Liver (tissue), 9 donors: ENCODE results near the gene CA9. TPM values are rescaled to one million over a fixed set of nuclear protein-coding genes. Genes with fewer than 3 reads are reported as not detected.

Experiments used
- DNase-seq: peaks from one replicate; pipeline ENCODE4 v3.0.0-alpha.2; 2017; ENCODE audit warnings: low spot score
- H3K27ac ChIP-seq, 2 donors: one replicate each; pipeline ENCODE4 v1.7.0; 2013; ENCODE audit warnings: inconsistent platforms in 2 of 2, low read length in 2 of 2, control low read depth in 1 of 2, low read depth in 1 of 2, mild to moderate bottlenecking in 1 of 2
- H3K27me3 ChIP-seq, 4 donors: one replicate each; pipeline versions ENCODE4 v1.6.1 to v1.7.0; 2013; ENCODE audit warnings: low read length in 3 of 4, inconsistent platforms in 1 of 4, mild to moderate bottlenecking in 1 of 4, moderate library complexity in 1 of 4; ENCODE audit not compliant: control insufficient read depth in 4 of 4, insufficient read depth in 4 of 4
- H3K36me3 ChIP-seq, 4 donors: one replicate each; pipeline versions ENCODE4 v1.6.1 to v1.7.0; 2013; ENCODE audit warnings: low read length in 3 of 4, mild to moderate bottlenecking in 3 of 4, low read depth in 1 of 4, moderate library complexity in 1 of 4; ENCODE audit not compliant: control insufficient read depth in 4 of 4, insufficient read depth in 3 of 4
- H3K4me1 ChIP-seq, 4 donors: one replicate each; pipeline versions ENCODE4 v1.6.1 to v1.7.0; 2013; ENCODE audit warnings: low read length in 3 of 4, mild to moderate bottlenecking in 3 of 4, moderate library complexity in 1 of 4; ENCODE audit not compliant: control insufficient read depth in 4 of 4, insufficient read depth in 4 of 4
- H3K4me3 ChIP-seq, 3 donors: one replicate each; pipeline versions ENCODE4 v1.6.1 to v1.7.0; 2013; ENCODE audit warnings: low read length in 3 of 3, control low read depth in 1 of 3, low read depth in 1 of 3, mild to moderate bottlenecking in 1 of 3
- H3K9ac ChIP-seq, 2 donors: one replicate each; pipeline ENCODE4 v1.7.0; 2013; ENCODE audit warnings: low read length in 2 of 2, mild to moderate bottlenecking in 2 of 2, moderate library complexity in 2 of 2, control low read depth in 1 of 2, low read depth in 1 of 2
- H3K9me3 ChIP-seq, 4 donors: one replicate each; pipeline versions ENCODE4 v1.6.1 to v1.7.0; 2013; ENCODE audit warnings: low read length in 3 of 4; ENCODE audit not compliant: control insufficient read depth in 4 of 4
- EGR1 ChIP-seq, 2 donors: IDR thresholded peaks; 2 replicates each; pipeline ENCODE4 v1.6.1; 2016 to 2018; ENCODE audit warnings: antibody characterized with exemption in 2 of 2, low read depth in 2 of 2
- FOXA1 ChIP-seq: IDR thresholded peaks from 2 replicates; pipeline ENCODE4 v1.6.1; 2016; ENCODE audit warnings: antibody characterized with exemption
- FOXA2 ChIP-seq: IDR thresholded peaks from 2 replicates; pipeline ENCODE4 v1.6.1; 2016; ENCODE audit warnings: antibody characterized with exemption
- GABPA ChIP-seq, 2 donors: IDR thresholded peaks in 1 of 2; conservative IDR thresholded peaks in 1 of 2; 2 replicates each; pipeline ENCODE4 v1.6.1; 2016; ENCODE audit warnings: antibody characterized with exemption in 2 of 2, mild to moderate bottlenecking in 1 of 2, moderate library complexity in 1 of 2
- HNF4A ChIP-seq, 2 donors: conservative IDR thresholded peaks; 2 replicates each; pipeline ENCODE4 v1.6.1; 2016; ENCODE audit warnings: antibody characterized with exemption in 2 of 2, mild to moderate bottlenecking in 2 of 2
- HNF4G ChIP-seq: IDR thresholded peaks from 2 replicates; pipeline ENCODE4 v1.6.1; 2016; ENCODE audit warnings: antibody characterized with exemption
- JUND ChIP-seq, 2 donors: IDR thresholded peaks; 2 replicates each; pipeline ENCODE4 v1.6.1; 2016; ENCODE audit warnings: antibody characterized with exemption in 2 of 2
- NR2F2 ChIP-seq: IDR thresholded peaks from 2 replicates; pipeline ENCODE4 v1.6.1; 2016; ENCODE audit warnings: antibody characterized with exemption
- RAD21 ChIP-seq, 2 donors: IDR thresholded peaks; 2 replicates each; pipeline ENCODE4 v1.6.1; 2016; ENCODE audit warnings: antibody characterized with exemption in 2 of 2, mild to moderate bottlenecking in 2 of 2
- RXRA ChIP-seq, 2 donors: IDR thresholded peaks; 2 replicates each; pipeline ENCODE4 v1.6.1; 2017 to 2018; ENCODE audit warnings: antibody characterized with exemption in 2 of 2, mild to moderate bottlenecking in 1 of 2
- SP1 ChIP-seq: IDR thresholded peaks from 2 replicates; pipeline ENCODE4 v1.6.1; 2018; ENCODE audit warnings: antibody characterized with exemption, mild to moderate bottlenecking
- TAF1 ChIP-seq: conservative IDR thresholded peaks from 2 replicates; pipeline ENCODE4 v1.6.1; 2016; ENCODE audit warnings: antibody characterized with exemption, mild to moderate bottlenecking
- YY1 ChIP-seq: IDR thresholded peaks from 2 replicates; pipeline ENCODE4 v1.6.1; 2016; ENCODE audit warnings: antibody characterized with exemption, mild to moderate bottlenecking
- WGBS: extraction: QIAGEN DNeasy Blood & Tissue Kit; methylation state at CpG from one replicate; pipeline ENCODE4 v1.1.7; 2013; 5-methylcytosine and 5-hydroxymethylcytosine counted together
- polyA plus RNA-seq, 2 donors: library from polyadenylated mRNA; stranded (reverse) in 1 of 2; unstranded in 1 of 2; fragments of 200-250 nt in 1 of 2; fragments of >200 nt in 1 of 2; fragmentation: Nextera tagmentation in 1 of 2; extraction: Ambion mirVana in 1 of 2; gene quantifications; one replicate each; pipeline versions ENCODE4 v1.2.1 to v1.2.3, GENCODE V29; 2013 to 2015
- total RNA-seq, 2 donors: library from RNA; depleted of rRNA; stranded (reverse); fragments of >200 nt; gene quantifications; one replicate each; pipeline ENCODE4 v1.2.3, GENCODE V29; 2014
- TF ChIP-seq, protein P1 (sequence below): IDR thresholded peaks from 2 replicates; pipeline ENCODE4 v1.6.1; 2016; ENCODE audit warnings: antibody characterized with exemption
- TF ChIP-seq, protein P2 (sequence below): IDR thresholded peaks from 2 replicates; pipeline ENCODE4 v1.6.1; 2016; ENCODE audit warnings: antibody characterized with exemption, mild to moderate bottlenecking
- TF ChIP-seq, protein P3 (sequence below): fragments of 150-350 bp; IDR thresholded peaks from 2 replicates; pipeline ENCODE4 v1.5.1; 2017; ENCODE audit warnings: improper control_type of control experiment, low read depth, low read length; ENCODE audit not compliant: missing input control
- TF ChIP-seq, protein P4 (sequence below): IDR thresholded peaks from 2 replicates; pipeline ENCODE4 v1.6.1; 2016; ENCODE audit warnings: antibody characterized with exemption
- TF ChIP-seq, protein P5 (sequence below): IDR thresholded peaks from 2 replicates; pipeline ENCODE4 v1.6.1; 2016; ENCODE audit warnings: antibody characterized with exemption
- donor health status: healthy.
- donor health status: healthy.
- donor health status: healthy.
- donor health status: healthy.
- donor health status: healthy.

The CA9 gene
- total and polyA plus RNA-seq, 4 donors: 0.47 to 2.2 (median 0.80) TPM

DNA sequence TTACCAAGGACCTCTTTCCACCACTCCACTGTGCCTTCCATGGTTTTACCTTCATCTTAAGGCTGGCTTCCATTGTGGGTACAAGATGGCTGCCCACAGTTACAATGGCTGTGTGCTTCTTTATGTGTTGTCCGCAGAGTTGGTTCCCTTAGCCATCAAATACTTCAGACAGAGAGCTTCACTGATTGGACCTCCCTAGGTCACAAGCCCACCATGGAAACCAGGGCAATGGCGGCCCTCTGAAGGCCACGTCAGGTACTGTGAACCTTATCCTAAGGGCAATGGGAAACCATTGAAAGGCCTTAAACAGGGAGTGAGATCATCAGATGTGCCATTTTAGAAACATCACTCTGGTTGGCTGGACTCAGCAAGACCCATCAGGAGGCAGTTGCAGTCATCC, 5.8 kb upstream of the CA9 start:
- Histone ChIP-seq H3K4me1 (peaks cover 5 to 21% (median 15%) of the 10 kb centered on the region in 4 donors), H3K9me3 (no peaks in the 10 kb centered on the region), H3K27ac (no peak overlapping the region), H3K4me3 (no peak overlapping the region), H3K36me3 (no peaks in the 10 kb centered on the region), H3K9ac (no peak overlapping the region), H3K27me3 (no peaks in the 10 kb centered on the region)
- DNase-seq: no peak
- TF ChIP-seq, protein P1, sequence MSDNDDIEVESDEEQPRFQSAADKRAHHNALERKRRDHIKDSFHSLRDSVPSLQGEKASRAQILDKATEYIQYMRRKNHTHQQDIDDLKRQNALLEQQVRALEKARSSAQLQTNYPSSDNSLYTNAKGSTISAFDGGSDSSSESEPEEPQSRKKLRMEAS: no peak
- no peak for TF ChIP-seq TAF1
- 96% methylated on average over 3 of the region's 3 CpGs for WGBS

DNA sequence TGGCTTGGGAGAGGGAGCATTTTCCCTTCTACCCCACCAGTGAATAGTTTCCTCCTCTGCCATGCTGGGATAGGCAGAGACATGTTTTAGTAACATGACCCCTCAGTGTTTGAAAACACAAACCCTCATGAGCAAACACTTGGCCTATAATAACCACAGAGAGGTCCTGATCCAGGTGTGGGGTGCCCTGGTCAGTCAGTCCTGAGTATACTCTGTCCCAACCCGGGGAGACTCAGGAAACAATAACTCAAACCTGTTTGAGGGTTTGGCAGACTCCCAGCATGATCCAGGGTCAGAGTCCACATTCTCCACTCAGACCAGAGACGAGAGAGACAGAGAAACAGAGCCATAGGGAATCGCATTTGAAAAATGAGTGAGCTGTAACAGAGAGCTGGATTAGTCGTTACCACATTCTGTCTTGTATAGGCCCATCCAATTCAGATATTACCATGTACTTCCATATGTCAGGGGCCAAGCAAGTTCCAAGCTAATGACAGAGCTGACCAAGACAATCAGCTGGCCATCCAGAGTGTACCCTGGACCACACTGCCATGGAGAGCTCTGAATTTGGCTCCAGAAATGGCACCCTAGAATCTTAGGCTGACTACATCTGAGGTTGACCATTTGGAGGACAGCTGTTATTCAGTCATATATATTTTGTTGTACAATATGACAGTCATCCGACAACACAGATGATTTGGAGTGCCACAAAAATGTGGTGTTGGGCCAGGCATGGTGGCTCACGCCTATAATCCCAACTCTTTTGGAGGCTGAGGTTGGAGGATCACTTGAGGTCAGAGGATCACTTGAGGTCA, 4.2 kb upstream of the CA9 start:
- H3K27me3 ChIP-seq: no peaks in the 10 kb centered on the region
- H3K4me1 ChIP-seq: peaks cover 5 to 19% (median 15%) of the 10 kb centered on the region in 4 donors
- DNase-seq: no peak
- H3K9me3 ChIP-seq: no peaks in the 10 kb centered on the region
- WGBS: 46% methylated on average over 6 of the region's 6 CpGs
- H3K4me3 ChIP-seq: no peak overlapping the region
- peak; percentile 22 for TF ChIP-seq NR2F2
- TF ChIP-seq RXRA (IDR thresholded peaks at IDR 0.05): peak; percentile 45 to 59
- TF ChIP-seq SP1: peak; percentile 99
- TF ChIP-seq, protein P2, sequence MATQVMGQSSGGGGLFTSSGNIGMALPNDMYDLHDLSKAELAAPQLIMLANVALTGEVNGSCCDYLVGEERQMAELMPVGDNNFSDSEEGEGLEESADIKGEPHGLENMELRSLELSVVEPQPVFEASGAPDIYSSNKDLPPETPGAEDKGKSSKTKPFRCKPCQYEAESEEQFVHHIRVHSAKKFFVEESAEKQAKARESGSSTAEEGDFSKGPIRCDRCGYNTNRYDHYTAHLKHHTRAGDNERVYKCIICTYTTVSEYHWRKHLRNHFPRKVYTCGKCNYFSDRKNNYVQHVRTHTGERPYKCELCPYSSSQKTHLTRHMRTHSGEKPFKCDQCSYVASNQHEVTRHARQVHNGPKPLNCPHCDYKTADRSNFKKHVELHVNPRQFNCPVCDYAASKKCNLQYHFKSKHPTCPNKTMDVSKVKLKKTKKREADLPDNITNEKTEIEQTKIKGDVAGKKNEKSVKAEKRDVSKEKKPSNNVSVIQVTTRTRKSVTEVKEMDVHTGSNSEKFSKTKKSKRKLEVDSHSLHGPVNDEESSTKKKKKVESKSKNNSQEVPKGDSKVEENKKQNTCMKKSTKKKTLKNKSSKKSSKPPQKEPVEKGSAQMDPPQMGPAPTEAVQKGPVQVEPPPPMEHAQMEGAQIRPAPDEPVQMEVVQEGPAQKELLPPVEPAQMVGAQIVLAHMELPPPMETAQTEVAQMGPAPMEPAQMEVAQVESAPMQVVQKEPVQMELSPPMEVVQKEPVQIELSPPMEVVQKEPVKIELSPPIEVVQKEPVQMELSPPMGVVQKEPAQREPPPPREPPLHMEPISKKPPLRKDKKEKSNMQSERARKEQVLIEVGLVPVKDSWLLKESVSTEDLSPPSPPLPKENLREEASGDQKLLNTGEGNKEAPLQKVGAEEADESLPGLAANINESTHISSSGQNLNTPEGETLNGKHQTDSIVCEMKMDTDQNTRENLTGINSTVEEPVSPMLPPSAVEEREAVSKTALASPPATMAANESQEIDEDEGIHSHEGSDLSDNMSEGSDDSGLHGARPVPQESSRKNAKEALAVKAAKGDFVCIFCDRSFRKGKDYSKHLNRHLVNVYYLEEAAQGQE: no peak
- no peak for TF ChIP-seq FOXA2
- TF ChIP-seq JUND (IDR thresholded peaks at IDR 0.05): peak in 1 of 2 donors; percentile 53
- TF ChIP-seq, protein P3, sequence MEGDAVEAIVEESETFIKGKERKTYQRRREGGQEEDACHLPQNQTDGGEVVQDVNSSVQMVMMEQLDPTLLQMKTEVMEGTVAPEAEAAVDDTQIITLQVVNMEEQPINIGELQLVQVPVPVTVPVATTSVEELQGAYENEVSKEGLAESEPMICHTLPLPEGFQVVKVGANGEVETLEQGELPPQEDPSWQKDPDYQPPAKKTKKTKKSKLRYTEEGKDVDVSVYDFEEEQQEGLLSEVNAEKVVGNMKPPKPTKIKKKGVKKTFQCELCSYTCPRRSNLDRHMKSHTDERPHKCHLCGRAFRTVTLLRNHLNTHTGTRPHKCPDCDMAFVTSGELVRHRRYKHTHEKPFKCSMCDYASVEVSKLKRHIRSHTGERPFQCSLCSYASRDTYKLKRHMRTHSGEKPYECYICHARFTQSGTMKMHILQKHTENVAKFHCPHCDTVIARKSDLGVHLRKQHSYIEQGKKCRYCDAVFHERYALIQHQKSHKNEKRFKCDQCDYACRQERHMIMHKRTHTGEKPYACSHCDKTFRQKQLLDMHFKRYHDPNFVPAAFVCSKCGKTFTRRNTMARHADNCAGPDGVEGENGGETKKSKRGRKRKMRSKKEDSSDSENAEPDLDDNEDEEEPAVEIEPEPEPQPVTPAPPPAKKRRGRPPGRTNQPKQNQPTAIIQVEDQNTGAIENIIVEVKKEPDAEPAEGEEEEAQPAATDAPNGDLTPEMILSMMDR: no peak
- TF ChIP-seq, protein P4, sequence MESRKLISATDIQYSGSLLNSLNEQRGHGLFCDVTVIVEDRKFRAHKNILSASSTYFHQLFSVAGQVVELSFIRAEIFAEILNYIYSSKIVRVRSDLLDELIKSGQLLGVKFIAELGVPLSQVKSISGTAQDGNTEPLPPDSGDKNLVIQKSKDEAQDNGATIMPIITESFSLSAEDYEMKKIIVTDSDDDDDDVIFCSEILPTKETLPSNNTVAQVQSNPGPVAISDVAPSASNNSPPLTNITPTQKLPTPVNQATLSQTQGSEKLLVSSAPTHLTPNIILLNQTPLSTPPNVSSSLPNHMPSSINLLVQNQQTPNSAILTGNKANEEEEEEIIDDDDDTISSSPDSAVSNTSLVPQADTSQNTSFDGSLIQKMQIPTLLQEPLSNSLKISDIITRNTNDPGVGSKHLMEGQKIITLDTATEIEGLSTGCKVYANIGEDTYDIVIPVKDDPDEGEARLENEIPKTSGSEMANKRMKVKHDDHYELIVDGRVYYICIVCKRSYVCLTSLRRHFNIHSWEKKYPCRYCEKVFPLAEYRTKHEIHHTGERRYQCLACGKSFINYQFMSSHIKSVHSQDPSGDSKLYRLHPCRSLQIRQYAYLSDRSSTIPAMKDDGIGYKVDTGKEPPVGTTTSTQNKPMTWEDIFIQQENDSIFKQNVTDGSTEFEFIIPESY: no peak
- TF ChIP-seq YY1: no peak
- TF ChIP-seq, protein P1: no peak
- no peak for TF ChIP-seq FOXA1
- peak; percentile 31 for TF ChIP-seq TAF1
- peak; percentile 95 for TF ChIP-seq HNF4A (conservative IDR thresholded peaks at IDR 0.05)
- TF ChIP-seq GABPA (IDR thresholded peaks at IDR 0.05 in 1 of 2, conservative IDR thresholded peaks at IDR 0.05 in 1 of 2): no peak
- TF ChIP-seq, protein P5, sequence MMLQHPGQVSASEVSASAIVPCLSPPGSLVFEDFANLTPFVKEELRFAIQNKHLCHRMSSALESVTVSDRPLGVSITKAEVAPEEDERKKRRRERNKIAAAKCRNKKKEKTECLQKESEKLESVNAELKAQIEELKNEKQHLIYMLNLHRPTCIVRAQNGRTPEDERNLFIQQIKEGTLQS: no peak
- peak in 1 of 2 donors; percentile 50 for TF ChIP-seq RAD21 (IDR thresholded peaks at IDR 0.05)
- no peak for TF ChIP-seq EGR1 (IDR thresholded peaks at IDR 0.05; ENCODE audit: low read depth in 2 of 2)
- peak; percentile 92 for TF ChIP-seq HNF4G
- no peak overlapping the region for H3K9ac ChIP-seq
- H3K27ac ChIP-seq: no peak overlapping the region
- H3K36me3 ChIP-seq: no peaks in the 10 kb centered on the region
